Measurements from ENCODE around the gene PLK3.

Gene PLK3

GRCh38 chr1:44775930-44776729, 24.0 kb upstream of the PLK3 start:
- peak overlapping the region; percentile 69 for H3K4me3 ChIP-seq (ENCODE audit: low read depth, low read length)
- TF ChIP-seq MYC (IDR thresholded peaks at IDR 0.05; ENCODE audit: low read depth, low read length) (no peak; the same call in 1 of the 2 replicates), POLR2A (IDR thresholded peaks at IDR 0.05; ENCODE audit: extremely low read depth, insufficient read length) (no peak), MAX (IDR thresholded peaks at IDR 0.05; ENCODE audit: low read depth, low read length) (no peak), CTCF (IDR thresholded peaks at IDR 0.05; ENCODE audit: low read depth, low read length) (no peak)
- DNase-seq (ENCODE audit: low read depth) = peak; percentile 61

GRCh38 chr1:44776730-44777068, 23.5 kb upstream of the PLK3 start:
- TF ChIP-seq MYC (IDR thresholded peaks at IDR 0.05; ENCODE audit: low read depth, low read length) (no peak), CTCF (IDR thresholded peaks at IDR 0.05; ENCODE audit: low read depth, low read length) (no peak), POLR2A (IDR thresholded peaks at IDR 0.05; ENCODE audit: extremely low read depth, insufficient read length) (no peak), MAX (IDR thresholded peaks at IDR 0.05; ENCODE audit: low read depth, low read length) (no peak)
- peak overlapping the region; percentile 69 for H3K4me3 ChIP-seq (ENCODE audit: low read depth, low read length)
- DNase-seq (ENCODE audit: low read depth) = no peak

- H3K4me3 ChIP-seq (ENCODE audit: low read depth, low read length) = peak overlapping the region; percentile 69
- DNase-seq (ENCODE audit: low read depth) = no peak
- no peak for TF ChIP-seq MYC (IDR thresholded peaks at IDR 0.05; ENCODE audit: low read depth, low read length)
- TF ChIP-seq MAX (IDR thresholded peaks at IDR 0.05; ENCODE audit: low read depth, low read length) = no peak
- no peak for TF ChIP-seq POLR2A (IDR thresholded peaks at IDR 0.05; ENCODE audit: extremely low read depth, insufficient read length)
- TF ChIP-seq CTCF (IDR thresholded peaks at IDR 0.05; ENCODE audit: low read depth, low read length) = no peak
These were observed 22.6 kb upstream of the PLK3 start for GRCh38 chr1:44777547-44777946.

- TF ChIP-seq MAX (IDR thresholded peaks at IDR 0.05; ENCODE audit: low read depth, low read length) (no peak), MYC (IDR thresholded peaks at IDR 0.05; ENCODE audit: low read depth, low read length) (no peak), CTCF (IDR thresholded peaks at IDR 0.05; ENCODE audit: low read depth, low read length) (no peak), POLR2A (IDR thresholded peaks at IDR 0.05; ENCODE audit: extremely low read depth, insufficient read length) (no peak)
- peak; percentile 36 for DNase-seq (ENCODE audit: low read depth)
- H3K4me3 ChIP-seq (ENCODE audit: low read depth, low read length) = peak overlapping the region; percentile 69
These were observed 22.1 kb upstream of the PLK3 start for GRCh38 chr1:44777969-44778635.

- TF ChIP-seq POLR2A (IDR thresholded peaks at IDR 0.05; ENCODE audit: extremely low read depth, insufficient read length) = no peak
- no peak for TF ChIP-seq MYC (IDR thresholded peaks at IDR 0.05; ENCODE audit: low read depth, low read length)
- TF ChIP-seq CTCF (IDR thresholded peaks at IDR 0.05; ENCODE audit: low read depth, low read length) = no peak
- TF ChIP-seq MAX (IDR thresholded peaks at IDR 0.05; ENCODE audit: low read depth, low read length) = no peak
- H3K4me3 ChIP-seq (ENCODE audit: low read depth, low read length) = peak overlapping the region; percentile 69
These were observed 21.2 kb upstream of the PLK3 start for GRCh38 chr1:44778705-44779576.

More at GRCh38 chr1:44778705-44779576, 21.2 kb upstream of the PLK3 start:
- DNase-seq (ENCODE audit: low read depth) = no peak

Data from NB4 (cell line).